Nucleus accumbens (tissue), 56 donors: ENCODE results near the gene APCDD1L.

ENCODE experiments used
- DNase-seq, 56 donors: peaks; one replicate each; lab custom pipeline; 2025; lab: John Stamatoyannopoulos, UW

APCDD1L gene

GRCh38 chr20:58469616-58470015 lies 45.6 kb downstream of the APCDD1L start:
- DNase-seq = no peak

GRCh38 chr20:58467572-58468527 lies 47.3 kb downstream of the APCDD1L start:
- no peak for DNase-seq

GRCh38 chr20:58466729-58467571 lies 48.2 kb downstream of the APCDD1L start:
- no peak for DNase-seq

- no peak for DNase-seq
Measured at GRCh38 chr20:58466095-58466708, 49.0 kb downstream of the APCDD1L start.

GRCh38 chr20:58464838-58465237 lies 50.4 kb downstream of the APCDD1L start:
- no peak for DNase-seq

GRCh38 chr20:58463256-58463655 lies 51.9 kb downstream of the APCDD1L start:
- no peak for DNase-seq

GRCh38 chr20:58461899-58462298 lies 53.3 kb downstream of the APCDD1L start:
- no peak for DNase-seq

GRCh38 chr20:58461104-58461503 lies 54.1 kb downstream of the APCDD1L start:
- no peak for DNase-seq

GRCh38 chr20:58459058-58459750 lies 56.0 kb downstream of the APCDD1L start:
- no peak for DNase-seq

GRCh38 chr20:58458342-58459057 lies 56.7 kb downstream of the APCDD1L start:
- no peak for DNase-seq

- DNase-seq = no peak
Measured at GRCh38 chr20:58457083-58457695, 58.0 kb downstream of the APCDD1L start.

- DNase-seq = no peak
Measured at GRCh38 chr20:58454460-58454859, 60.7 kb downstream of the APCDD1L start.

GRCh38 chr20:58453391-58453790 lies 61.8 kb downstream of the APCDD1L start:
- DNase-seq = no peak

- DNase-seq = no peak
Measured at GRCh38 chr20:58452667-58453255, 62.4 kb downstream of the APCDD1L start.

- no peak for DNase-seq
Measured at GRCh38 chr20:58450254-58450653, 64.9 kb downstream of the APCDD1L start.

GRCh38 chr20:58449681-58450221 lies 65.4 kb downstream of the APCDD1L start:
- peak in 4 of 56 donors; percentile 6 to 16 (median 8) for DNase-seq

GRCh38 chr20:58448958-58449357 lies 66.2 kb downstream of the APCDD1L start:
- DNase-seq = no peak
